ENCODE measurements around the gene CYBC1.

Gene CYBC1

DNA sequence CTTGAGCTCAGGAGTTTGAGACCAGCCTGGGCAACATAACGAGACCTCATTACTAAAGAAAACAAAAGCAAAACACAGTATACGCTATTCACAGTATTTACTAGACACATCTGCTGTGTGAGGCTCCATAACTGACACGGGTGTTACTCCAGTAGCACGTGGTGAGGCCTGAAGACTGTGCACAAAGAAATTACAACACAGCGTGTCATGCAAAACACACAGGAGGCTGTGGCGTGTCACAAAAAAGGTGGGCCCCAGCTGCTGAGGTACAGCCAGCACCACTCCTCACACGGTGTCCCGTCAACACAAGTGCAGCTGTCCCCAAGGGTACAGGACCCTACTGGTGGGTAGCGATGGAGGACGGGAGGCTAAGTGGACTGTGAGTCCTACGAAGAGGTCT is 2.7 kb downstream of the CYBC1 start:
- H3K4me1 ChIP-seq (ENCODE audit: insufficient read depth, low read length): peaks cover 5% of the 10 kb centered on the region; the same call in 1 of the 2 replicates
- no peak overlapping the region for H3K9ac ChIP-seq (ENCODE audit: low read depth, low read length)
- H3K9me3 ChIP-seq (ENCODE audit: control insufficient read depth, insufficient read depth, low read length): no peaks in the 10 kb centered on the region
- no peaks in the 10 kb centered on the region for H3K36me3 ChIP-seq (ENCODE audit: insufficient read depth, low read length)

DNA sequence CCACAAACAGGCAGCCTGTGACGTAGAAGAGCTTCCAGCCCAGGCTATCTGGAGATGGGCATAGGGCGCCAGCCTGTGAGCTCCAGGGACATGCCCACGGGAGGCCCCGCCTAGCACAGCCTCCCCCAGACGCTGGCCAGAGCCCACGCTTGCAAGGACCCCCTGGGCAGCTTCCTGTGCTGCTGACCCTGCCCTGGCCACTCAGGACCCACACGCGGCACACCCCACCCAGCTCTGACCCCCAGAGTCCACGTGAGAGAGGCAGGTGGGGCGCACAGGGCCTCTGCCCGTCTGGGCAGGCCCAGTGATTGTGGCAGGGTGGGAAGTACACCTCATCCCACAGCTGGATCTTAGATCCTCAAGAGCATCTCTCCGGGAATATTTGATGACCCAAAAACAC is 3.9 kb downstream of the CYBC1 start:
- Histone ChIP-seq H3K9ac (ENCODE audit: low read depth, low read length) (no peak overlapping the region), H3K36me3 (ENCODE audit: insufficient read depth, low read length) (peaks cover 2% of the 10 kb centered on the region; the same call in 1 of the 2 replicates), H3K9me3 (ENCODE audit: control insufficient read depth, insufficient read depth, low read length) (no peaks in the 10 kb centered on the region), H3K4me1 (ENCODE audit: insufficient read depth, low read length) (peaks cover 5% of the 10 kb centered on the region; the same call in 1 of the 2 replicates)

DNA sequence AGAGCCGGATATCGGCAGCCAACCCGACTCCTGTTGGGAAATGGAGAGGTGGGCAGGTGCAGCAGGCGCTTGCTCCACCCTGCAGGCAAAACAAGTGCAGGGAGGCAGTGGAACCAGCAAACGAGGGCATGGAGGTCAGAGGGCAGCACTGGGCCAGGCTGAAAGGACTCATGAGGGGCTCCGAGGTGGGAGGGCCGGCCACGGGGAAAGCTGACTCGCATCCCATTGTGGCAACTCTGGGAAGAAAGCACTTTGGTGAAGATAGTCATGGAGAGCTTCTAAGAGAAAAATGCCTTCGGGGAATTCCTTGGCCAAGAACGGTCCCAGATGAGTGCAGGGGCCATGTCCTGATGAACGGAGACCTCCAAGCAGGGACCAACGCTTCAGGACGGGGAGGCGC is 4.4 kb downstream of the CYBC1 start:
- H3K9me3 ChIP-seq (ENCODE audit: control insufficient read depth, insufficient read depth, low read length): no peaks in the 10 kb centered on the region
- peaks cover 2% of the 10 kb centered on the region; the same call in 1 of the 2 replicates for H3K36me3 ChIP-seq (ENCODE audit: insufficient read depth, low read length)
- H3K4me1 ChIP-seq (ENCODE audit: insufficient read depth, low read length): peaks cover 1% of the 10 kb centered on the region; the same call in 1 of the 2 replicates
- H3K9ac ChIP-seq (ENCODE audit: low read depth, low read length): no peak overlapping the region

DNA sequence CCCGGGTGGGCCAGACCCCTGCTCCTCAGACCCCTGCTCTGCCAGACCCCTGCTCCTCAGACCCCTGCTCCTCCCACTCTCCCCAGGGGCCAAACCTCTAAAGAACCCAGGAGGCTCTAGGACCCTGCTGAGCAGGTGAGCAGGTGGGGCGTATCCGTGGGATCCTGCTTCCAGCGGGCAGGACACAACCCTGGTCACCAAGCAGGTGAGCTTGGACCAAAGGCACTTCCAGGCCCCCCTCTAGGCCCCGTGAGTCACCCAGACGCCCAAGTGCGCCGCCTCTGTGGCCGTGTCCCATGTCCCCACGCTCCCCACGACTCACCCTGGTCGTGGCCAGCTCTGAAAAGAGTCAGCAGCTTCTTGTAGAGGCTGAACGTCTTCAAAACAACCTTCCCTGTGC is 5.0 kb downstream of the CYBC1 start:
- no peak overlapping the region for H3K9ac ChIP-seq (ENCODE audit: low read depth, low read length)
- no peaks in the 10 kb centered on the region; the same call in 1 of the 2 replicates for H3K4me1 ChIP-seq (ENCODE audit: insufficient read depth, low read length)

DNA sequence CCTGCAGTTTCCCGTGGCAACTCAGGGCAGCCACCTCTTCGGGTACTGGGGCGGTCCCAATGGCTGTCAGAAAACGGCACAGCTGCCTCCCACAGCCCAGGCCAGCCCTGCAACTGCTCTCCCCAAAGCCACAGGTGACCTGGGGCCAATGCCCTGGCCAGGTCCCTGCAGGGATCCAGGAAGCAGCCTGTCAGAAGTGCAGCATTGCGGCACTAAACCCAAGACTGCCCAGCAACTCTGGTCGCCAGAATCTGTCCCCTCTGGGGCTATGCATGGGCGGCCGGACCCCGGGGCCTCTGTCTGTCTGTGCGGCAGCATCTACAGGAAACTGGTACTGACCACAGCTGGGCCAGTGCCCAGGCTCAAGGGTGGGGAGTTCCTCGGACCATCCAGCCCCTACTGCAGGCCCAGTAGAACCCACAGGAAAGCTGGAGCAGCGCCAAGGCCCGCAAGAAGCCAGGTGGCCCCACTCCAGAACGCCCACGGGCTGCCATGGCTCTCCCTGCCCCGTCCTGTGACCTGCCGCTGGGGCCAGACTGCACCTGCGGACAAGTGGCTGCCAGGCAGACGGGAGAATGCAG is 5.5 kb downstream of the CYBC1 start:
- Histone ChIP-seq H3K9ac (ENCODE audit: low read depth, low read length) (no peak overlapping the region), H3K9me3 (ENCODE audit: control insufficient read depth, insufficient read depth, low read length) (no peaks in the 10 kb centered on the region), H3K4me1 (ENCODE audit: insufficient read depth, low read length) (no peaks in the 10 kb centered on the region; the same call in 1 of the 2 replicates), H3K36me3 (ENCODE audit: insufficient read depth, low read length) (peaks cover 2% of the 10 kb centered on the region; the same call in 1 of the 2 replicates)

More for the DNA sequence above, 5.0 kb downstream of the CYBC1 start:
- Histone ChIP-seq H3K36me3 (ENCODE audit: insufficient read depth, low read length) (peaks cover 2% of the 10 kb centered on the region; the same call in 1 of the 2 replicates), H3K9me3 (ENCODE audit: control insufficient read depth, insufficient read depth, low read length) (no peaks in the 10 kb centered on the region)

DNA sequence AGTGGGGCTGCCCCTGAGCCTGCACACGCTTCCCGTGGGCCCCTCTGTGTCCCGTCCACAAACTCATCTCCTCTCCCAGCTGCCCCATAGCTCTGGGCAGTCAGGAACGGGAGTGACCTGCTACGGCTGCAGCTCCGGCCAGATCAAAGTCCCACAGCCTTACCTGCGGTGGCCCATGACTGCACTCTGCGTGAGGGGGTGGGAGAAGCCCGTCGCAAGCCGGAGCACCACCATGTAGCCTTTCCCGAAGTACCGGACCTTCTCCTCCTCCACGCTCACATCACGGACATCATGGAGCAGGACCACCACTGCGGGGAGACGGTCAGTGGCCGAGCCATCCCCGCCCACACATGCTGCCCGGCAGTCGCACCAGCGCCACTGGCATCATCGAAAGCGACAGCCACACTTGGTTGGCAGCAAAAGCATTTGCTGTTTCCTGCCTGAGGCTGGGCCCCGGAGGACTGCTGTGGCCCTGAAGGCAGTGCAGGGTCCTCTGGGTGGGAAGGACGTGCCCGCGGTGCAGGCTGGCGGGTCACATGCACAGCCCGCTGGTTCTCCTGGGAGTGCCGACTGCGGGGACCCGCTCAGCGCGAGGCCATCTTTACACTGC is 6.2 kb downstream of the CYBC1 start:
- Histone ChIP-seq H3K9me3 (ENCODE audit: control insufficient read depth, insufficient read depth, low read length) (no peaks in the 10 kb centered on the region), H3K4me1 (ENCODE audit: insufficient read depth, low read length) (no peaks in the 10 kb centered on the region; the same call in 1 of the 2 replicates), H3K36me3 (ENCODE audit: insufficient read depth, low read length) (peaks cover 2% of the 10 kb centered on the region; the same call in 1 of the 2 replicates), H3K9ac (ENCODE audit: low read depth, low read length) (no peak overlapping the region)

DNA sequence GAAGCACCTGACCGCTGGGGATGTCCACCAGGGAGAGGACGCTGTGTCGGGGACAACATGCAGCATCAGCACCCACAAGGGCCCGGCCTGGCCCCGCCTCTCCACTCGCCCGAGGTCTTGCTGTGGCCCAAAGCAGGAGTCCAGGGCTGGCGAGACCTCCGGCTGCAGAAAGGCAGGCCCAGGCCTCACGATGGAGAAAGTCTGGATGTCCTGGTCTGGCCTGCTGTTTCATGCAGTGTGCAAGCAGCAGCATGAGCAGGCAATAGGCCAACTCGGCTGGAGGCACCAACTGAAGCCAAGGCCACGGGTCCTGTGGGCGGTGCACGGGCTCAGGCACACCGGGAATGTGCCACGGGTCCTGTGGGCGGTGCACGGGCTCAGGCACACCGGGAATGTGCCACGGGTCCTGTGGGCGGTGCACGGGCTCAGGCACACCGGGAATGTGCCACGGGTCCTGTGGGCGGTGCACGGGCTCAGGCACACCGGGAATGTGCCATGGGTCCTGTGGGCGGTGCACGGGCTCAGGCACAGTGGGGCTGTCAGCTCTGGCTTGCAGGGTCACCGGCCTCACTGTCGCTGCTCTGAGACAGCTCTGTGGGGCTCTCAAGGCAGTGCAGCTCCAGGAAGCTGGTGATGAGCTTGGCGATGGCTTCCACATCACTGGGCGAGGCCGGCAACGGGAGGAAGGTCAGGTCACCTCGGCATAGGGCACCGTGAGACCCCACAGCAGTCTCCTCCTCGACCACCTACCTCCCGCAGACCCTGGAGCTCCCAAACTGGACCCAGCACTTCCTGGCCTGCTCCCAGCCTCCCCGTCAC is 6.9 kb downstream of the CYBC1 start:
- Histone ChIP-seq H3K9me3 (ENCODE audit: control insufficient read depth, insufficient read depth, low read length) (no peaks in the 10 kb centered on the region), H3K9ac (ENCODE audit: low read depth, low read length) (no peak overlapping the region), H3K4me1 (ENCODE audit: insufficient read depth, low read length) (no peaks in the 10 kb centered on the region; the same call in 1 of the 2 replicates), H3K36me3 (ENCODE audit: insufficient read depth, low read length) (peaks cover 2% of the 10 kb centered on the region; the same call in 1 of the 2 replicates)

DNA sequence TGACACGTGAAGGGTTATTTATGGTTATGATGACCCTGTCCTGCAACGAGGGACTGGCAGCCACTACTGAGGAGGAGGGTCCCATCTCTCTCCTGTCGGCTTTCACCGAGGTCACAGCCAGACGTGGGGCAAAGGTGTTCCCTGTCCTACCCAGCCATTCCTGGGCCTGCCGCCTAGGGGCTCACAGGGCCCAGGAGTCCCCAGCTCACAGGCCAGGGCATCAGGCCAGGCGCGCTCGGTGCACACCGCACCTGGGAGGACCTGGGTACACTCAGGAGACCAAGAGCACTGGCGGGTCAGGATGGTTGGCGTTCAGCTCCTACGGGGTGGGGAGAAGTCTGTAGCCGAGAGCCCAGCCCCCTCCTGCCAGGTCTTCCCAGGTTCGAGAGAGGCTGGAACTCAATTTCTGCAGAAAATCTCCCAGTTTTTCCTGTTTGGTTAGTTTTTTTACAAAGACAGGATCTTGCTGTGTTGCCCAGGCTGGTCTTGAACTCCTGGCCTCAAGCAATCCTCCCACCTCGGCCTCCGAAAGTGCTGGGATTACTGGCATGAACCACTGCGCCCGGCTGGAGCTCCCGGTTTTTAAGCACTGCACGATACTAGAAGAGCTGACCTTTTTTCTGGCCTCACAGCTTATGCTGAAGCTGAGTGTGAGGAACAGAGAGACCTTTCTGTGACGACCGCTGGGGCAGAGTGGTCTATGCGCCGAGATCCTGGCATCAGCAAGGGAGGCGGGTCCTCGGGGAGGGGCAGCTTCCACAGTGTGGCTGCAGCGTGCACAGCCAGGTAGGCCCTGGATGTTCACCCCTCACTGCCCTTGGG is 7.7 kb downstream of the CYBC1 start:
- Histone ChIP-seq H3K4me1 (ENCODE audit: insufficient read depth, low read length) (no peaks in the 10 kb centered on the region; the same call in 1 of the 2 replicates), H3K9me3 (ENCODE audit: control insufficient read depth, insufficient read depth, low read length) (no peaks in the 10 kb centered on the region), H3K9ac (ENCODE audit: low read depth, low read length) (no peak overlapping the region), H3K36me3 (ENCODE audit: insufficient read depth, low read length) (peaks cover 2% of the 10 kb centered on the region; the same call in 1 of the 2 replicates)

DNA sequence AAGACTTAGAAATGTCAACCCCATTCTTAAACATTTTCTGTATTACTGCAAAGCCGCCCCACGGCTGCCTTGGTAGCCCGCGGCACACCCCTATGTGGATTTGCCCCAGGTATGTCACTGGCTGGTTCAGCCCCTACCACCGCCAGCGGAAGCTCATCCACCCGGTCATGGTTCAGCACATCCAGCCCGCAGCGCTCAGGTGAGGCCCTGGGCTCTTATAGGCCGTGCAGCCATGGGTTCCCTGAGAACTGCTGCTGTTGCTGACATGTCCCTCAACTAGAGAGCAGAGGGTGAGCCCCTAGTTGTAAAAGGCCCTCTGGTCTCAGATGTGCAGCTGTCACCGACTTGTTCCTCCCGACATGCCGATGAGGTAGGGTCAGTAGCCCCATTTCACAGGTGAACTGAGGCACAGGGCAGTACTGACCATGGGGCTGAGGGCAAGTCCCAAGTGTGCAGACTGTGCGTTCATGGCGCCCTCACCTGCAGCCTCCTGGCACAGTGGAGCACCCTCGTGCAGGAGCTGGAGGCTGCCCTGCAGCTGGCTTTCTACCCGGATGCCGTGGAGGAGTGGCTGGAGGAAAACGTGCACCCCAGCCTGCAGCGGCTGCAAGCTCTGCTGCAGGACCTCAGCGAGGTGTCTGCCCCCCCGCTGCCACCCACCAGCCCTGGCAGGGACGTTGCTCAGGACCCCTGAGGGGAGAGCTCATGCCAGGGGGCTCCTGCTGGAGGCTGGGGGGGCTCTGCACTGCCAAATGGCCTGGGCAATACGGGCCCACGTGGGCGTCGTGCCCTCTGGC is 8.7 kb downstream of the CYBC1 start:
- H3K36me3 ChIP-seq (ENCODE audit: insufficient read depth, low read length): peaks cover 2% of the 10 kb centered on the region; the same call in 1 of the 2 replicates

DNA sequence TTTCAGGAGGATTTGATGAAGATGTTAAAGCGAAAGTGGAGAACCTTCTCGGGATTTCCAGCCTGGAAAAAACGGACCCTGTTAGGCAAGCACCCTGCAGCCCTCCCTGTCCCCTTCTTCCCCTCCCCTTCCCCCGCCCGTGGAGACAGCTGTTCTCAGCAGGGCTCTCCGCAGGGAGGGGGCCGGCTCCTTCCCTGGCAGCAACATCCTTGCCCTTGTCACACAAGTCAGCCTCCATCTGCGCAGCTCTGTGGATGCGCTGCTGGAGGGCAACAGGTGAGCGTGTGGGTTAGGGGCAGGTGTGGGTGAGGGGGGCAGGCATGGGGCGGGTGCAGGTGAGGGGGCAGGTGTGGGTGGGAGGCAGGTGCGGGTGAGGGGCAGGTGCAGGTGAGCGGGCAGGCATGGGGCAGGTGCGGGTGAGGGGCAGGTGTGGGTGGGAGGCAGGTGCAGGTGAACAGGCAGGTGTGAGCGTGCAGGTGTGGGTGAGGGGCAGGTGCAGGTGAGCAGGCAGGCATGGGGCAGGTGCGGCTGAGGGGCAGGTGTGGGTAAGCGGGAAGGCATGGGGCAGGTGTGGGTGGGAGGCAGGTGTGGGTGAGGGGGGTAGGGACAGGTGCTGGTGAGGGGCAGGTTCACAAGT is 9.4 kb downstream of the CYBC1 start:
- no peaks in the 10 kb centered on the region; the same call in 1 of the 2 replicates for H3K4me1 ChIP-seq (ENCODE audit: insufficient read depth, low read length)
- H3K36me3 ChIP-seq (ENCODE audit: insufficient read depth, low read length): peaks cover 2% of the 10 kb centered on the region; the same call in 1 of the 2 replicates
- no peak overlapping the region for H3K9ac ChIP-seq (ENCODE audit: low read depth, low read length)
- H3K9me3 ChIP-seq (ENCODE audit: control insufficient read depth, insufficient read depth, low read length): no peaks in the 10 kb centered on the region

More for the DNA sequence above, 8.7 kb downstream of the CYBC1 start:
- Histone ChIP-seq H3K4me1 (ENCODE audit: insufficient read depth, low read length) (no peaks in the 10 kb centered on the region; the same call in 1 of the 2 replicates), H3K9ac (ENCODE audit: low read depth, low read length) (no peak overlapping the region), H3K9me3 (ENCODE audit: control insufficient read depth, insufficient read depth, low read length) (no peaks in the 10 kb centered on the region)

DNA sequence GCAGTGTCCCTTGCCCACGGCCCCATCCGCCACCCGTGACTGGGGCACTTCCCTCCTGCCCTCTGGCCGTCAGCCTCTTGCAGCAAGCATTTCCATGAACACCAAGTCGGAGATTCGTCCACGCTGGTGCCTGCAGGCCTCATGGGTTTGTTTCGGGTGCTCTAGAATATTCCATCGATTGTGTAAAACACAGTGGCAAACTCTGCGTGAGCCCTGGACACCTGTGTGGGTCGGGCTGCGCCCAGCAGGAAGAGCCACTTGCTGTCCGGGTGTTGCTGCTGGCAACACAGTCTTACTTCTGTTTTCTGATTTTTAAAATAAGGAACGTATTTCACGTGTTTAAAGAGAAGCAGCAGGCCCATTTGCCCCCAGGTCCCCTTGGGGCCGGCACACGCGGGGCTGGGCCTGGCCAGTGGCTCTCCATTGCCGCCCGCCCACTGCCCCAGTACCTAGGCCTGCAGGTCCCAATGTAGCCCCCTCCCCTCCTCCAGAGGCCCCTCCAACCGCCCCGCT is 10.0 kb downstream of the CYBC1 start:
- Histone ChIP-seq H3K4me1 (ENCODE audit: insufficient read depth, low read length) (no peaks in the 10 kb centered on the region; the same call in 1 of the 2 replicates), H3K36me3 (ENCODE audit: insufficient read depth, low read length) (peaks cover 2% of the 10 kb centered on the region; the same call in 1 of the 2 replicates), H3K9ac (ENCODE audit: low read depth, low read length) (no peak overlapping the region), H3K9me3 (ENCODE audit: control insufficient read depth, insufficient read depth, low read length) (no peaks in the 10 kb centered on the region)

DNA sequence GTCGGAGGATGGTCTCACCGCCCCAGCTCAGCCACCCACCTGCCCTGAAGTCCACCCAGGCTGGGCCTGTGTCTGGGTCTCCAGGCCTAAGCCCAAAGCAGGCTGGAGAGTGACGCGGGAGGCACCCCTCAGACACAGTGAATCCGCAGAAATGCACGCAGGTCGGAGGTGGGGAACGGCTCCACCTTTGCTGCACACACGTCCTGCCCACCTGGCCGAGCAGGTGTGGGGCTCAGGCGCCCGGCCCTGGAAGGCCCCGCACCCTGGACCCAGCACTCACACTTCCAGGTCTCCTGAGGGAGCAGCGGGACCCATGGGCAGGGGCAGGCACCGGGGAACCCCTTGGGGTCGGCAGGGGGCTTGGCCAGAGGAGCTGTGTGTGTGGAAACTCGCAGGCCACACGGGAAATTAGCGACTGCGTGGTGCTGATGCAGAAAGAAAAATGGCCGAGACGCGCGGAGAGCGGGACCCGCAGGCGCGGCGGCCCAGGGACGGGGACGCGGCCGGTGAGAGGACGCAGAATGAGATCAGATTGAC is 10.7 kb downstream of the CYBC1 start:
- H3K4me1 ChIP-seq (ENCODE audit: insufficient read depth, low read length): no peaks in the 10 kb centered on the region; the same call in 1 of the 2 replicates
- no peaks in the 10 kb centered on the region for H3K9me3 ChIP-seq (ENCODE audit: control insufficient read depth, insufficient read depth, low read length)
- H3K36me3 ChIP-seq (ENCODE audit: insufficient read depth, low read length): peaks cover 2% of the 10 kb centered on the region; the same call in 1 of the 2 replicates
- H3K9ac ChIP-seq (ENCODE audit: low read depth, low read length): no peak overlapping the region
